ENCODE results near the gene HPS1. TPM values are rescaled to one million over a fixed set of nuclear protein-coding genes. Genes with fewer than 3 reads are reported as not detected.

The HPS1 gene
- 31.4 TPM for polyA plus RNA-seq (2013, experiment 1 of 2)
- 28.4 TPM for polyA plus RNA-seq (2013, experiment 2 of 2)

DNA sequence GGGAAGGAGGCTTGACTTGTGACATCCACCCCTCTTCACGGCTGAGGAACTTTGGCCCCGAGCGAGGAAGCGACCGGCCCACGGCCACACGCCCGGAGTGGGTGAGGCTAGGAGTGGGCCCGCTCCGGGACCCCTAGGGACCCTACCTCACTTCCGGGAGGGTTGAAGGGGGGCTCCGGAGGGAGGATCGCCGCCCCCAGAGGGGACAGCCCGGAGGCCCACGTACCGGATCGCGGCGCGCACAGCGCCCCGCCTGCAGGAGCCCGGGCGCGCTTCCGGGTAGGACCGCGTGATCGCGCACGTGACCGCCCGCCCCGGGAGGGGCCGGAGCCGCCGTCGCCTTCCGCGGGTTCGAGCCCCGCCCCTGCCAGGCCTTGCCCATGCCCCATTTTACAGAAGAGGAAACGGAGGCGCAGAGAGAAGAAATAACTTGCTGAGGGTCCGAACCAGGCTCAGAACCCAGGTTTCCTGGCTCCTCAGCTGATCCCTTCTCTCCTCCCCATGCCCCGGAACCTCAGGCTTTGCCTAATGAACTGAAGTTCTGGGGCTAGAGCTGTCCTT is at the start of gene HPS1:
HPS1 (minus strand) TSS at position 275 of the 561 bp plus-strand sequence. CDS start 3,695 bp downstream, outside the sequence.
- no peaks in the 10 kb centered on the region for H3K4me1 ChIP-seq (ENCODE audit: control insufficient read depth, insufficient read depth, low read length, poor library complexity, severe bottlenecking)

GRCh38 chr10:98492763-98493162 is 46.0 kb upstream of the HPS1 start:
- H3K4me3 ChIP-seq (ENCODE audit: extremely low read depth, insufficient read depth, low read length, poor library complexity, severe bottlenecking), result no peak overlapping the region
- no peaks in the 10 kb centered on the region for H3K36me3 ChIP-seq (ENCODE audit: control insufficient read depth, insufficient read depth, low read length)
- peaks cover 8% of the 10 kb centered on the region for H3K9me3 ChIP-seq (ENCODE audit: control insufficient read depth, low read length)
- H3K27ac ChIP-seq (ENCODE audit: low read depth, low read length, severe bottlenecking), result no peak overlapping the region
- no peaks in the 10 kb centered on the region for H3K4me1 ChIP-seq (ENCODE audit: control insufficient read depth, insufficient read depth, low read length, poor library complexity, severe bottlenecking)
- WGBS, 2 experiments (ENCODE audit: insufficient coverage in 2 of 2), result no CpG with 5 or more reads among the region's 1 CpG

More for the DNA sequence above, at the start of gene HPS1:
- Histone ChIP-seq H3K36me3 (ENCODE audit: control insufficient read depth, insufficient read depth, low read length) (peaks cover 34% of the 10 kb centered on the region), H3K4me3 (ENCODE audit: extremely low read depth, insufficient read depth, low read length, poor library complexity, severe bottlenecking) (peak within 1 kb of the TSS; percentile 68), H3K27ac (ENCODE audit: low read depth, low read length, severe bottlenecking) (peak within 1 kb of the TSS; percentile 59), H3K9me3 (ENCODE audit: control insufficient read depth, low read length) (no peaks in the 10 kb centered on the region)
- WGBS, 2 experiments (ENCODE audit: insufficient coverage in 2 of 2), result 2 to 4% methylated on average over 28 to 37 of the region's 47 CpGs

- H3K36me3 ChIP-seq (ENCODE audit: control insufficient read depth, insufficient read depth, low read length), result no peaks in the 10 kb centered on the region
- no peaks in the 10 kb centered on the region for H3K9me3 ChIP-seq (ENCODE audit: control insufficient read depth, low read length)
- 93% methylated on average over 5 to 6 of the region's 13 CpGs for WGBS, 2 experiments (ENCODE audit: insufficient coverage in 2 of 2)
- no peak overlapping the region for H3K4me3 ChIP-seq (ENCODE audit: extremely low read depth, insufficient read depth, low read length, poor library complexity, severe bottlenecking)
- peaks cover 12% of the 10 kb centered on the region for H3K4me1 ChIP-seq (ENCODE audit: control insufficient read depth, insufficient read depth, low read length, poor library complexity, severe bottlenecking)
- H3K27ac ChIP-seq (ENCODE audit: low read depth, low read length, severe bottlenecking), result no peak overlapping the region
These were observed 43.1 kb upstream of the HPS1 start for GRCh38 chr10:98489561-98490481.

DNA sequence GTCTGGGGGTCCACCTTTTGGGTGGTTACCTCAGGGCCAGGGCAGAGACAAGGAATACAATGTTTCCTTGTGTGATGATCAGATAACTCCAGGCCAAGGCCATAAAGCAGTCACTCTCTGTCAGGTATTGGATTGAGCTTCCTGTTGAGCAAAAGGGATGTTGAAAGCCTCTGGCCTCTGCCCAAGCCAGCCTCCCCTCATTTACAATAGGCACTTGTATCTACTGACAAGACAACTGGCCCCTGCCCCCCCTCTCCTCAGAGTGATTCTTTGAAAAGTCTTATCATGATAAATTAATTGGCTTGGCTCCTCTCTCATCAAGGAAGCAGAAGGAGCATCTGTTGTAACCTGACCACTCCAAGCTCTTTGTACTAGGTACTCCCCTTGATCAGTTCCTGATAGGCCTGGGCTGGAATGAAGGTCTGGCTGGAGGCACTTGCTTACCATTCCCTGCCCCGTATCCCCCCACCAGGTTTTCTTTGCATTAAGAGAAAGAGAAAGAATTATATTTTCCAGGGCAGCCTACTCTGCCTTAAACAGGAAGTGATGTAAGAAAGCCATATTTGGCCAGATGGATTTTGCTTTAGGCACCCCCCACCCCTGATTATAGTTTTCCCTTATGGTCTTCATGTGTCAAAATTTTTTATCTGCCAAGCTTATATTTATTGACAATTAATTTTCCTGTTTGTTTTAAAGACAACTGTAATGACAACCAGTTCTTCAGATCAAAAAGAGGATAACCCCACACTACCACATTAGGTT is 42.1 kb upstream of the HPS1 start:
- Histone ChIP-seq H3K9me3 (ENCODE audit: control insufficient read depth, low read length) (no peaks in the 10 kb centered on the region), H3K36me3 (ENCODE audit: control insufficient read depth, insufficient read depth, low read length) (no peaks in the 10 kb centered on the region), H3K27ac (ENCODE audit: low read depth, low read length, severe bottlenecking) (no peak overlapping the region), H3K4me1 (ENCODE audit: control insufficient read depth, insufficient read depth, low read length, poor library complexity, severe bottlenecking) (peaks cover 12% of the 10 kb centered on the region), H3K4me3 (ENCODE audit: extremely low read depth, insufficient read depth, low read length, poor library complexity, severe bottlenecking) (no peak overlapping the region)
- 100% methylated on average over 1 of the region's 1 CpG; no CpG with 5 or more reads in 1 of the 2 experiments for WGBS, 2 experiments (ENCODE audit: insufficient coverage in 2 of 2)

DNA sequence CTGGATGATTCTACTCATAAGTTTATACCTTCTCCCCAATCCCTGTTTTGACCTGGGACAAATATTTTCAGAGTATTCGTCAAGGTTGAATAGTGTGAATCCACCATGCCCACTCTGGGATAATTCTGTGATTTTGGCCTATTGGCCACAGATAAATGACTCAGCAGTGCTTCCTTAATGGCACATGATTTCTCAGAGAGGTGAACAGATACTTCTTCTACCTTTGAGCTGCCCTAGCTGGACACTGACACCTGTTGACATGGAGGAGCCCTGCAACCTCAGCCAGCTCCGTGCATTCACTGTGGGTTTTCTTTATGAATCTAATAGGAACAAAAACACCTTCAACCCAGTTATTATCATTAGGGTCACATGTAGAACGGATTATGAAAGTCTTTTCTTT is 40.9 kb upstream of the HPS1 start:
- 93 to 100% methylated on average over 2 to 3 of the region's 3 CpGs for WGBS, 2 experiments (ENCODE audit: insufficient coverage in 2 of 2)
- Histone ChIP-seq H3K4me1 (ENCODE audit: control insufficient read depth, insufficient read depth, low read length, poor library complexity, severe bottlenecking) (peaks cover 12% of the 10 kb centered on the region), H3K36me3 (ENCODE audit: control insufficient read depth, insufficient read depth, low read length) (no peaks in the 10 kb centered on the region), H3K27ac (ENCODE audit: low read depth, low read length, severe bottlenecking) (no peak overlapping the region), H3K9me3 (ENCODE audit: control insufficient read depth, low read length) (no peaks in the 10 kb centered on the region), H3K4me3 (ENCODE audit: extremely low read depth, insufficient read depth, low read length, poor library complexity, severe bottlenecking) (no peak overlapping the region)

GRCh38 chr10:98486421-98486820 is 39.7 kb upstream of the HPS1 start:
- Histone ChIP-seq H3K9me3 (ENCODE audit: control insufficient read depth, low read length) (no peaks in the 10 kb centered on the region), H3K36me3 (ENCODE audit: control insufficient read depth, insufficient read depth, low read length) (no peaks in the 10 kb centered on the region), H3K4me3 (ENCODE audit: extremely low read depth, insufficient read depth, low read length, poor library complexity, severe bottlenecking) (no peak overlapping the region), H3K4me1 (ENCODE audit: control insufficient read depth, insufficient read depth, low read length, poor library complexity, severe bottlenecking) (peaks cover 12% of the 10 kb centered on the region), H3K27ac (ENCODE audit: low read depth, low read length, severe bottlenecking) (peak overlapping the region; percentile 78)
- WGBS, 2 experiments (ENCODE audit: insufficient coverage in 2 of 2), result 92 to 93% methylated on average over 2 of the region's 3 CpGs

DNA sequence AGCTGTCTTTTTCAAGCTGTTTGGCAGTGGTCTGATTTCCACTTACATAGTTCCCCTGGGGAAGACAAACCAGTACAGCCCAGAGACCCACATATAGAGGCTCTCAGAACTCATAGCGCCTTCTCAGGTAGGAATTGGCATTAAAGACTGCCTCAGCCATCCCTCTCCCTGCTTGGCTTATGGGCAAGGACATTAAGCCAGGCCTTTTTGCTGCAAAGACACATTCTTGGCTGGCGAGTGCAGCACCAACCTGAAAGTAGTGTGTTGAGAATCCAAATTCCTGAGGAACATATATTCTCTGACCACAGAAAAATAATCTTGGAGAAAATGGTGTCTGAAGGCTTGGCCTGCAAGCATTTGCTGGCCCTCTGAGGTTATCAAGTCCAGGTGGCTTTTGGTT is 39.2 kb upstream of the HPS1 start:
- H3K27ac ChIP-seq (ENCODE audit: low read depth, low read length, severe bottlenecking), result peak overlapping the region; percentile 78
- no peaks in the 10 kb centered on the region for H3K9me3 ChIP-seq (ENCODE audit: control insufficient read depth, low read length)
- no peak overlapping the region for H3K4me3 ChIP-seq (ENCODE audit: extremely low read depth, insufficient read depth, low read length, poor library complexity, severe bottlenecking)
- no peaks in the 10 kb centered on the region for H3K36me3 ChIP-seq (ENCODE audit: control insufficient read depth, insufficient read depth, low read length)
- peaks cover 12% of the 10 kb centered on the region for H3K4me1 ChIP-seq (ENCODE audit: control insufficient read depth, insufficient read depth, low read length, poor library complexity, severe bottlenecking)
- 88% methylated on average over 1 of the region's 2 CpGs; no CpG with 5 or more reads in 1 of the 2 experiments for WGBS, 2 experiments (ENCODE audit: insufficient coverage in 2 of 2)

DNA sequence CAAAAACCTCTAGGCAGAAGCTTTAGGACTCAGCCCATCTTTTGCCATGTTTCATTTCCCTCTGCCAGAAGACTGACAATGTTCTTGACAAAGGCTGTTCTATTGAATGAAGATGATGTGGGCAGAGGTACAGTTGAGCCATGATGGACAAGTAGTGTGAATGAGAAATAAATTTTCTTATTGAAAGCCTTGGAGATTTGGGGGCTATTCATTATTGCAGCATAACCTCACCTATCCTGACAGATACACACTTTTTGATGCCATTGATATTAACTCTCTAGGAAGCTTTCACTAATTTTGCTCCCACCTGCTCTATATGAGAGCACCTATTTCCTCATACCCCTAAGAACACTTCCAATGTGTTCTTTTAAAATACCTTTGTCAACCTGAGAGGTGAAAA is 36.9 kb upstream of the HPS1 start:
- Histone ChIP-seq H3K36me3 (ENCODE audit: control insufficient read depth, insufficient read depth, low read length) (no peaks in the 10 kb centered on the region), H3K27ac (ENCODE audit: low read depth, low read length, severe bottlenecking) (no peak overlapping the region), H3K9me3 (ENCODE audit: control insufficient read depth, low read length) (no peaks in the 10 kb centered on the region), H3K4me3 (ENCODE audit: extremely low read depth, insufficient read depth, low read length, poor library complexity, severe bottlenecking) (no peak overlapping the region), H3K4me1 (ENCODE audit: control insufficient read depth, insufficient read depth, low read length, poor library complexity, severe bottlenecking) (peaks cover 16% of the 10 kb centered on the region)

- WGBS, 2 experiments (ENCODE audit: insufficient coverage in 2 of 2), result 100% methylated on average over 2 of the region's 2 CpGs; no CpG with 5 or more reads in 1 of the 2 experiments
- Histone ChIP-seq H3K4me3 (ENCODE audit: extremely low read depth, insufficient read depth, low read length, poor library complexity, severe bottlenecking) (no peak overlapping the region), H3K27ac (ENCODE audit: low read depth, low read length, severe bottlenecking) (no peak overlapping the region), H3K4me1 (ENCODE audit: control insufficient read depth, insufficient read depth, low read length, poor library complexity, severe bottlenecking) (peaks cover 22% of the 10 kb centered on the region), H3K36me3 (ENCODE audit: control insufficient read depth, insufficient read depth, low read length) (no peaks in the 10 kb centered on the region), H3K9me3 (ENCODE audit: control insufficient read depth, low read length) (no peaks in the 10 kb centered on the region)
These were observed 35.4 kb upstream of the HPS1 start for GRCh38 chr10:98482096-98482495.

GRCh38 chr10:98481404-98481945 is 34.7 kb upstream of the HPS1 start:
- peaks cover 17% of the 10 kb centered on the region for H3K4me1 ChIP-seq (ENCODE audit: control insufficient read depth, insufficient read depth, low read length, poor library complexity, severe bottlenecking)
- no peaks in the 10 kb centered on the region for H3K9me3 ChIP-seq (ENCODE audit: control insufficient read depth, low read length)
- no peak overlapping the region for H3K4me3 ChIP-seq (ENCODE audit: extremely low read depth, insufficient read depth, low read length, poor library complexity, severe bottlenecking)
- H3K27ac ChIP-seq (ENCODE audit: low read depth, low read length, severe bottlenecking), result no peak overlapping the region
- H3K36me3 ChIP-seq (ENCODE audit: control insufficient read depth, insufficient read depth, low read length), result no peaks in the 10 kb centered on the region
- WGBS, 2 experiments (ENCODE audit: insufficient coverage in 2 of 2), result 88 to 91% methylated on average over 4 of the region's 5 CpGs

All from mesodermal cell (in vitro differentiated cells).